GM10847 (cell line): Measurements from ENCODE around the gene STARD3NL.

Experiments
- POLR2A ChIP-seq: IDR thresholded peaks from 2 replicates; pipeline ENCODE4 v1.6.1; 2011; ENCODE audit not compliant: insufficient read length; ENCODE audit errors: extremely low read depth

The STARD3NL gene

DNA sequence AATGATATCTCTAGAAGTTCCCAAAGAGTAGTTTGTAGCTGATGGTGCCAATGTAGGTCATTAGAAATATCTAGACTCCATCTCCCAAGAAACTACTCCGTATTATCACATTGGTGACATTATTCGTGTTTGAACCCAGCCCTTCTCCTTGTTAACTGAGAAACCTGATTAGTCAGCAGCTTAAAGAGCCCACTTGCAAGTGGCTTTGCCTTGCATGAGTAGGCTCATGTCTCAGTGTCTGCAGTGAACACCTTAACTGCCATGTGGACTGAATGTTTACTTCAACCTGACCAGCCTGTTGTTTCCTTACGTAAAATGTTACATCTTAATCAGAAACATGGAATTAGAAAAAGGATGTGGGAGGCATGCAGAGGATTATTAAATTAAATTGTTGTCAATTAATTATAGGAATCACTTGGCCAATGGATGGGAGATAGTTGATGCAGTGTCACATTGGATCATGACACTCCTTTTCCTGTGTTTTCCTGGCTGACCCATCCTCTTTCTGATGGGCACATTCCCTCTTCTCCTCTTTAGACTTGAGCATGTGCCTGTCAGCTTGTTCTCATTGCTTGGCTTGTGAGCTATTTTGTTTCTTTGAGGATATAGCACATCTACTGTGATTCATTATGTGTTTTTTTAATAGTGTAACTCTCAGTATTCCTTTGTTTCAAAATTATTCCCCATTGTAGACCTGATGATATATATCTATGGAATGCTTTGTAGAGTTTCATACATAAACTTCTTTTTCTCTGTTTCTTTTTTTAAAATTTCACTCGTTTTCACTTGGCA lies 18.0 kb downstream of the STARD3NL start:
- no peak for TF ChIP-seq POLR2A

DNA sequence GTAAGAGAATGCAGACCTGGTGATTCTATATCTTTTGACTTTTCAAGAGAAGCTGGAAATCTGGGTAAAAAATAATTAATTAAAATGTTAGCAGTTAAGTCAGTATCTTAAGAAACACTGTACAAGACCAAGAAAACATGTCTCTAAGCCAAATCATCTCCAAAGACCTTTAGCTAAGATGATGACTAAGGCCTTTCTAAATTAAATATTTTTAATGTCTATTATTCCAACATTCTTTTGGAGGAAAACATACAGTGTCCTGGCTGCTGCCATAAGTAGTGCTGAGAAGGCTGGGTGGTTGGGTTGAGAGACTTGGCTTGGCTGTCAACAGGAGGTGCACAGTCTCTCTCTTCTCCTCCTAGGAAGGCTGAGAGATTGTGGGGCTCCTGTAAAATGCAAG lies 20.3 kb downstream of the STARD3NL start:
- TF ChIP-seq POLR2A: no peak

DNA sequence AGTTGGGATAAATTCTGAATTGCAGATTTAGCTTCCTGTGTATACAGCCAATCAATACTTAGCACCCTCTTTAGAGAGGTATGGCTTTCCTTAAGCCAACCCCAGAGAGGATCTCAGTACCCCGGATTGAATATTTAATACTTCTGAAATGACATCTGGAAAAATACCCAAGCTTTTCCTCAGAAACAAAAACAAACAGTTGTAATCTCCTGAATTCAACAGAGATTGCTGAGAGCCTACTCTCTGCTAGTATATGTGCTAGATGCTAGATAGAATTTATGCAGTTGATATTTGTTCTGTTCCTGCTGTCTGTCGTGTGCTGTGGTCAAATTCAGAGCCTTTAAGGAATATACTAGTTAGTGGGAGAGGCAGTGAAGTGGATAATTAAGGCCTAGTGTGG lies 21.1 kb downstream of the STARD3NL start:
- no peak for TF ChIP-seq POLR2A

DNA sequence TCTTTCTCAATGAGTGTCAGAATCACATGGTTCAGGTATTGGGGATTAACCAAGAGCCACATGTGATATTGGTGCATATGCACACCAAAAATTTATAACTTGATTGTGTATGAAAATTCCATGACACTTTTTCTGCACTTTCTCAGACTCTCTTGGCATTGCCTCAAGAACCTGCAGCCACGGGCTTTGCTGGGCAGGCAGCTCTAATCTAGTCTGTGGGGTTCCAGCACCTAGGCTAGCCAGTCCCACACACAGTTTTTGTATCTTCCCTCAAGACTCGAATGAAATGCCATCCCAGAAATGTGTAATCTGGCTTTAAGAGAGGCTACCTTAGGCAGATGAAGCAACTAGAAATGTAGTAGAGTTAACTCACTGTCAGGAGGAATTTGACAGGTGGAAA lies 21.7 kb downstream of the STARD3NL start:
- TF ChIP-seq POLR2A: no peak

DNA sequence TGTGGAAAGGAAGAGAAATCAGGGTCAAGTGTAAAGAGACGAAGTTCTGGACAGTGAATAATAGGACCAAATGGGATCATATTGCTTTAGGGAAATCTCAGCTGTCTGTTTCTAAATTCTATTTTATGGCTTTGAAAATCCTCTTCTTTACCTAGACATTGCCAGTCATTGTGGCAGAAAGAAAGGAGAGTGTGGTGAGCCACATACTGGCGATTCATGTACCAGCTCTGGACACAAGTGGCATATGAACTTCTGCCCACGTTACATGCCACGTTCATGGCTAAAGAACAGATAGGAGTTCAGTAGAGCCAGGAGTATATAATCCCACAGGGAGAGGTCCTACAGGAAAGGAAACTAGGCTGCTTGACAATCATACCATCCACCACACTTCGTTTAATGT lies 28.0 kb downstream of the STARD3NL start:
- TF ChIP-seq POLR2A: no peak

DNA sequence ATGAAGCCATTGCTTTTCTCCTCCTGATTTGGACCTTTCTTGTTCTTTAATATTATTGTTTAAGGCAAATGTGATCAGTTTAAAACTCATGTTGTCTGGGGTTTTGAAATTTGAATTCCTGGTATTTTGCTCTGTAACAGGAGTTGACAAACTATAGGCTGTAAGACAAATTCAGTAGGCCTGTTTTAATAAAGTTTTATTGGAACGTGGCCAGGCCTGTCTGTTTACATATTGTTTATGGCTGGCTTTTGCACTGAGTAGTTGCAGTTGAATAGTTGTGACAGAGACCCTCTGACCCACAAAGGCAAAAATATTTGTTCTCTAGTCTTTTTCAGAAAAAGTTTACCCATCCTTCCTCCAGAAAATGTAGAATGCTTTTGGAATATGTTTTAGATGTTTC lies 29.8 kb downstream of the STARD3NL start:
- TF ChIP-seq POLR2A: no peak

DNA sequence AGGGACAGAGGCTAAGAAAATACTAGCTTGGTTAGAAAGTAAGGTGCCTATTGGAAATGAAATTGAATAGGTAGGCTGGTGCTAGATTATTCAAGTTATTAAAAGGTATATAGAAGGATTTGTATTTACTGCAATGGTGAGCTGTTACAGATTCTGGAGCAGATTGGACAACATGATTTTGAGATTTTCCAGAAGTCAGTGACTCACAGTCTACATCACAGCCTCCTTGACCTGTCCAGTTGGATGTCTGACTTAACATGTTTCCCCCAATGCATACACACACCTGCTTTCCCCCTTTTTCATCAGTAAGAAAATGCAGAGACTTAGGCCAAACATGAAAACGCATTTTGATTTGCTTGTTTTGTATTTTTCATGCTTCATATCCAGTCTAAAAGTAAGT lies 33.4 kb downstream of the STARD3NL start:
- TF ChIP-seq POLR2A: no peak

DNA sequence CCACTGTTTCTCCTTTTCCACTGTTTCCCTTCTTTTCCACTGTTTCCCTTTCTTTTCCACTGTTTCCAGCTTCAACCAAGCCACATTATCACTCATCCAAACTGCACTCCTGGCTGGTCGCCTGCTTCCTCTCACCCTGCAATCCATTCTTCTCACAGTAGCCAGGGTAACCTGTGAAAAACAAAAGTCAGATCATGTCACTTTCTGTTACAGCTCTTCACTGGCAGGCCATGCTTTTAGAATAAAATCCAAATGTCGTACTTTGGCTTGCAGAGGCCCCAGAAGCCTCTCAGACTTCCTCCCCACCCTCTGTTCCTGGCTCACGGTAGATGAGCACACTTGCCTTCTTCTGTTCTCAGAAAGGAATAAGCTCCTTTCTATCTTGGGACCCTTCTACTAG lies 33.9 kb downstream of the STARD3NL start:
- no peak for TF ChIP-seq POLR2A

DNA sequence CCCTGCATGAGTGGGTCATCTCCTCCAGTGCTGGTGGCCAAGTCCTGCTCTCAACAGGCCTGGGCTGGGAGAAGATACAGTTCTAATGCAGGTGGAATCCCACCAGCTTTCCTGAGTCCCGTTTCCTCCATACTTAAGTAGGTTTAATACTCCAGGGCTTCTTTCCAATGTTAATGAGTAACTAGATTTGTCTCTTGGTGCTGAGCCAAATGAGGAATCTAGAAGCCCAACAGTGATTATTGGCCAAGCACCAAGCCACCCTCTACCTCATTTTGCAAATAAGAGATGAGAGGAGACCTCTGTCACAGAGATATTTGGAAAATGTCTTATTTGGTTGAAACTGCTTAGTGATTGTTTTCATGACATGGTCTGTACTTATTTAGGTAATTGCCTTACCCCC lies 37.1 kb downstream of the STARD3NL start:
- no peak for TF ChIP-seq POLR2A

DNA sequence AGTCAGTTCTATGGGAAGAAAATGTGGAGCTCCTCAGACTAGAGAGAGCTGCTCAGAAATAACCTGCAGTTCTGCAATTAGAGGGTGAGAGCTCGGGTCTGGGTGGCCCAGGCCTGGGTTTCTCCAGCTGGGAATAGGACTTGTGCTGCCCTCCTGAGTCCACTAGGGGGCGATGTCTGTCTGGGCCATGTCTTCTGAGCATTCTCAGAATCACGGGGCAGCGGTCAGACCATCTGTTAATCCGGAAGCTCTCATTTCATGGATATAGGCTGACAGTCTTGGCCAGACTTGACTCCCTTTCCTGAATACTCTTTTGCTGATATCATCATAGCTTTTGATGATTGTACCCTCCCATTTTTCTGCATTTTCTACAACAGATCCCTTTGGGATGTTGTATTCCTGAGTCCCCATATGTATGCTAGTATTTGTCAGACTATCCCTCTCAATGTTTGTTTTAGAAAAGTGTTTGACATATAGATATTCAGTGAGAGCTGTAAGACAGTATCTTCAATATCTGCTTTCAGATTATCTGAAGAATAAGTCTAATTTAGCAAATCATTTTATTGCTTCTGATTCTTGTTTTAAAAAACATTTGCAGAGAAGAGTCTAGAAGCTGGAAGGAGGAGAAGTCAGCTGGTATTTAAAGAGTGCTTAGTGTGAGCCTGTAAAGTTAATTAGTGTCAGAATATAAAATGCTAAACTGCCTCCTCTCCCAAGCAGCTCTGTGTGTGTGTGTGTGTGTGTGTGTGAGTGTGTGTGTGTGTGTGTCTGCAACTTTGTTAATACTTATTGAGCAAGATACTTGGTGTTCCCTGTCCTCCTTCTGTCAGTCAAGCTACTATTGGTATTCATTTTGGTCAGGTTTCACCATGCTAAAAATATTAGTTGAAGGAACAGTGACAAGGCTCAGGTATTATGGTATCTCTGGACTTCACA lies 38.0 kb downstream of the STARD3NL start:
- no peak for TF ChIP-seq POLR2A

DNA sequence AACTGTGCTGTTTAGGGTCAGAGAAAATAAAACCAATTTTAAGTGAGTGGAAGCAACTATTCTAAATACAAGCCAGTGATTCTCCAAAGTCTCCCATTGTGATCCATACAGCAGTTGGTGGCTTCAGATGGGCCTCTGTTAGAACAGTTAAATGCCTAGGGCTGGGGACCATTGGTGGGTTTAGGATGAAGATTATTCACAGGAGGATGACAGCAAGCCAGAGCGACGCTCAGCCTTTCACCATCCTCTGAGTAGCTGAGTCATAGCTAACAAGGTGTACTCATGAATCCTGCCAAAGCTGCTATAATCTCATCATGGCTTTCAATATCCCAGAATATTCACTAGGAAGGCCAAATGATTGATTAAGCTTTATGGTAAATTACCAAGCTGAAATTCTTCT lies 39.6 kb downstream of the STARD3NL start:
- no peak for TF ChIP-seq POLR2A

DNA sequence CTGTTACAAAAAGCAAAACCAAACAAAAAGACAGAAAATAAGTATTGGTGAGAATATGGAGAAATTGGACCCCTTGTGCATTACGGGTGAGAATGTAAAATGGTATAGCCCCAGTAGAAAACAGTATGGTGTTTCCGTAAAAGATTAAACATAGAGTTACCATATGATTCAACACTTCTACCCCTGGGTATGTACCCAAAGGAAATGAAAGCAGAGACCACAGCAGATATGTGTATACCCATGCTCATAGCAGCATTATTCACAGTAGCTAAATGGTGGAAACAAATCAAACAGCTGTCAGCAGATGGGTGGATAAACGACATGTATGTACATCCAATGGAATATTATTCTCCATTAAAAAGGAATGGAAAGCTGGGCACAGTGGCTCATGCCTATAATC lies 42.4 kb downstream of the STARD3NL start:
- TF ChIP-seq POLR2A: no peak

DNA sequence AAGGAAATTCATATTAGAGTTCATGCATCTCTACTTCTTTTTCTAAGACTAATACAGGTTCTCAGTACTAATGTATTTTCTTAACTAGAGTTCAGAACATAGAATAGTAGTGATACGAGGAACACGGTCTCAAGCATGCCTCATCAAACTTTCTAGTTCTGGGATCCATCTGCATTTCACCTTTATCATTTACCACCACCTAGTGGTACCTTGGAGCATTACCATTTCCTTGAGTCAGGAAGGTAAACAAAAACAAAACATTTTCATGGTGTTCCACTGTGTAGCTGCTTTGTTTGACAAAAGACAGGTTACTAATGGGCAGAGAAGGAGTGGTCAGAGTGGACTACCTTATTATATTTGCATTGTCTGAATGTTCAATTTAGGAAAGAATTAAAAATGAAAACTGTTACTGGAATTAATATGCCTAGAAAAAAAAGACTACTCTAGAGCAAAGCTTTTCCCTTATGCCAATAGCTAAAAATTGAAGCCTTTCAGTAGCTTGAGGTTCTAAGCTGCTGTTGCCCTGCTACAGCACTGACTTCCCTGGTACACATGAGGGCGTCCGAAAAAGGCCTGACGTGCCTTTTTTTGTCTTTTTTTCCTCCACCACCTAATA lies 44.5 kb downstream of the STARD3NL start:
- TF ChIP-seq POLR2A: no peak

DNA sequence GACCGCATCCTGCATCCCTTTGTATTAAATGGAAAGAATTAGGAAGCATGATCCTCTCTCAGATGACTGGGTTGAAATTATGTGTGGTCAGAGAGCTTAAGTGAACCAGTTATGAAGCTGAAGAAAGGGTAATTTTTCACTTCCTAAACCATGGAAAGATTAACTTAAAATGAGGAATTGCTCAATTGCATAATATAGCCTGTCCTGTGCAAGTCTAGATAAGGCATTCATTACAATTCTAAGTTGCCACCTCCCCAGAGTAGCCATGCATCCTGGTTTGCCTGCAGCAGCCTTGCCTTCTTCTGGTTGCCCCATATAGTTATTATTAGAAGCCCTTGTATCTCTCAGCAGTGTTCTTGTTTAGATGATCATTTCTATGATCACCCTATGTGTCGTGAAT lies 45.3 kb downstream of the STARD3NL start:
- no peak for TF ChIP-seq POLR2A

DNA sequence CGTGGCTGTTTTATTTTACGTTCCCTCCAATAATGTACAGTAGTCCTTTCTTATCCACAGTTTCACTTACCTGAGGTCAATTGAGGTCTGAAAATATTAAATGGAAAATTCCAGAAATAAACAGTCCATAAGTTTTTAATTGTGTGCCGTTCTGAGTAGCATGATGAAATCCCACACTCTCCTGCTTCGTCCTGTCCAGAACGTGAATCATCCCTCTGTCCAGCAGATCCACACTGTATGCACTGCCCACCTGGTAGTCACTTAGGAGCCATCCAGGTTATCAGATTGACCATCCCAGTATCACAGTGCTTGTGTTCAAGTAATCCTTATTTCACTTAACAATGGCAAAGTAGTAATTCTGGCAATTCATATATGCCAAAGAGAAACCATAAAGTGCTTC lies 46.3 kb downstream of the STARD3NL start:
- no peak for TF ChIP-seq POLR2A

DNA sequence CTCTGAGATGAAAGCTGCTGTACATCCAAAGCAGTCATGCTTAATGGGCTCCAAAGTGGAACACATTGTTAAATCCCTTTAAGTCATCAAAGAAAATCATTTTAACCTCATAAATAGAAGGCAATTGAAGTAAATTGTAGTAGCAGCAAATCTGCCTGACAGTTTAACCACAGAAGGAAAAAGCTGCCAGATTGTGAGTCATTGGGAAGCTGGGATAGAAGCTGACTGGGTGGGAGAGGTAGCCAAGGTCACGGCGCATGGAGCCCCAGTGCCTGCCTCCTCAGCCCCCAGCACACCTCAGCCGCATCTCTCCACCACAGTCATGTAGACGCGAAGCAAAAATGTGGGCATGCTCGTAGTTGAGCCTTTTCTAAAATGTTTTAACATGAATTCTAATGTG lies 51.3 kb downstream of the STARD3NL start:
- no peak for TF ChIP-seq POLR2A
